Keratinocyte (primary cell): Measurements from ENCODE around the gene MX1. TPM values are rescaled to one million over a fixed set of nuclear protein-coding genes. Genes with fewer than 3 reads are reported as not detected.

Source experiments
- DNase-seq: peaks from one replicate; pipeline ENCODE4 v3.0.0-alpha.2; 2011; ENCODE audit warnings: low read depth, missing footprints, low spot score
- FAIRE-seq: peaks from 2 replicates; lab custom pipeline; 2011; peaks lifted over from hg19 to GRCh38; lab: Jason Lieb, UNC
- H2AFZ ChIP-seq: 2 replicates; pipeline ENCODE4 v1.6.0; 2012; ENCODE audit warnings: low read length, control low read depth, inconsistent platforms; ENCODE audit not compliant: control insufficient read depth
- H3K27ac ChIP-seq: 2 replicates; pipeline ENCODE4 v1.5.1; 2011; ENCODE audit warnings: low read length; ENCODE audit not compliant: control insufficient read depth, insufficient read depth
- H3K27me3 ChIP-seq: 3 replicates; pipeline ENCODE4 v1.6.0; 2011; ENCODE audit warnings: low read length; ENCODE audit not compliant: control insufficient read depth, insufficient read depth; ENCODE audit errors: extremely low read depth
- H3K36me3 ChIP-seq, 2 experiments: 2 replicates in 1 of 2; 3 replicates in 1 of 2; pipeline ENCODE4 v1.5.1; 2011; ENCODE audit warnings: low read length in 2 of 2, mild to moderate bottlenecking in 1 of 2; ENCODE audit not compliant: control insufficient read depth in 2 of 2, insufficient read depth in 2 of 2; ENCODE audit errors: extremely low read depth in 1 of 2
- H3K4me1 ChIP-seq: 3 replicates; pipeline ENCODE4 v1.5.1; 2011; ENCODE audit warnings: low read length; ENCODE audit not compliant: control insufficient read depth, insufficient read depth; ENCODE audit errors: extremely low read depth
- H3K4me2 ChIP-seq: 3 replicates; pipeline ENCODE4 v1.6.0; 2011; ENCODE audit warnings: low read depth, low read length; ENCODE audit not compliant: control insufficient read depth, insufficient read depth; ENCODE audit errors: extremely low read depth
- H3K4me3 ChIP-seq, 3 experiments: fragments of 200-600 bp in 1 of 3; sonication (generic) in 1 of 3; 2 replicates in 2 of 3; 3 replicates in 1 of 3; pipeline ENCODE4 v1.5.1; 2011 to 2016; ENCODE audit warnings: low read length in 3 of 3, mild to moderate bottlenecking in 3 of 3, control low read depth in 2 of 3, inconsistent platforms in 1 of 3, low read depth in 1 of 3, mixed read lengths in 1 of 3, mixed run types in 1 of 3, moderate library complexity in 1 of 3; ENCODE audit not compliant: control insufficient read depth in 2 of 3, insufficient read depth in 2 of 3; ENCODE audit errors: extremely low read depth in 1 of 3
- H3K79me2 ChIP-seq: 2 replicates; pipeline ENCODE4 v1.6.0; 2012; ENCODE audit warnings: low read length; ENCODE audit not compliant: control insufficient read depth, insufficient read depth
- H3K9ac ChIP-seq: 3 replicates; pipeline ENCODE4 v1.6.0; 2011; ENCODE audit warnings: low read length; ENCODE audit not compliant: control insufficient read depth, insufficient read depth; ENCODE audit errors: extremely low read depth
- H3K9me1 ChIP-seq: 3 replicates; pipeline ENCODE4 v1.6.0; 2011; ENCODE audit warnings: low read length; ENCODE audit not compliant: control insufficient read depth, insufficient read depth; ENCODE audit errors: extremely low read depth
- H3K9me3 ChIP-seq: 2 replicates; pipeline ENCODE4 v1.5.1; 2012; ENCODE audit warnings: low read depth, low read length; ENCODE audit not compliant: control insufficient read depth
- H4K20me1 ChIP-seq: 3 replicates; pipeline ENCODE4 v1.6.0; 2011; ENCODE audit warnings: low read length; ENCODE audit not compliant: control insufficient read depth, insufficient read depth; ENCODE audit errors: extremely low read depth
- CTCF ChIP-seq, 3 experiments: IDR thresholded peaks in 1 of 3; conservative IDR thresholded peaks in 1 of 3; optimal IDR thresholded peaks in 1 of 3; 2 replicates in 2 of 3; 3 replicates in 1 of 3; pipeline versions ENCODE3 to v1.5.1; 2011; ENCODE audit warnings: low read length in 3 of 3, mild to moderate bottlenecking in 3 of 3, moderate library complexity in 2 of 3, control low read depth in 1 of 3, inconsistent platforms in 1 of 3; ENCODE audit not compliant: insufficient read depth in 2 of 3; ENCODE audit errors: extremely low read depth in 1 of 3
- EZH2 ChIP-seq: IDR thresholded peaks from one replicate; pipeline ENCODE4 v1.6.1; 2012; ENCODE audit warnings: inconsistent platforms, mild to moderate bottlenecking, low read length, moderate library complexity
- dilution Hi-C: fragments of 300-500 bp; cut with MboI; formaldehyde crosslinking; loops from one replicate; pipeline ENCODE4 v1.7.0; 2020; ENCODE audit warnings: low sequenced_read_pairs; ENCODE audit not compliant: extremely low pct_ligation_motif_present
- polyA plus RNA-seq, 5 experiments: library from polyadenylated mRNA; depleted of rRNA in 3 of 5; stranded (reverse) in 3 of 5; stranded (forward) in 1 of 5; unstranded in 1 of 5; fragments of >200 nt; gene quantifications; 1 replicate in 1 of 5; 2 replicates in 3 of 5; 3 replicates in 1 of 5; pipeline versions ENCODE4 v1.2.1 to v1.2.3, GENCODE V29; 2011 to 2012; ENCODE audit warnings: missing spikeins in 2 of 5, low read depth in 1 of 5, low replicate concordance in 1 of 5

MX1 gene
- polyA plus RNA-seq, 1 donor (not counting 4 experiments of a cell fraction or from before 2014, with no cell fraction given) = 151 TPM

- no peak for FAIRE-seq
- H3K4me1 ChIP-seq = no peaks in the 10 kb centered on the region
- H3K4me3 ChIP-seq = peak within 1 kb of the TSS in 2 of 3 experiments; percentile 1 to 7
- peaks cover 55% of the 10 kb centered on the region for H3K27me3 ChIP-seq
- peak within 1 kb of the TSS; percentile 6 for H3K4me2 ChIP-seq
- H3K79me2 ChIP-seq = no peaks in the 10 kb centered on the region
- no peaks in the 10 kb centered on the region for H3K36me3 ChIP-seq
- H2AFZ ChIP-seq = no peak within 1 kb of the TSS
- TF ChIP-seq CTCF (optimal IDR thresholded peaks at IDR 0.05 in 1 of 3, IDR thresholded peaks at IDR 0.05 in 1 of 3, conservative IDR thresholded peaks at IDR 0.05 in 1 of 3; ENCODE audit: extremely low read depth in 1 of 3, insufficient read depth in 2 of 3, low read length in 3 of 3) (no peak), EZH2 (peak; percentile 97)
- peaks cover 2% of the 10 kb centered on the region for H4K20me1 ChIP-seq
- no peak within 1 kb of the TSS for H3K9ac ChIP-seq
- no peak for DNase-seq
- no peaks in the 10 kb centered on the region for H3K9me3 ChIP-seq
- no peak within 1 kb of the TSS for H3K27ac ChIP-seq
- dilution Hi-C loops = no loop called here
- no peaks in the 10 kb centered on the region for H3K9me1 ChIP-seq
Observed at GRCh38 chr21:41507521-41508414, 81.7 kb downstream of the MX1 start, which contains the start of gene TMPRSS2. TMPRSS2 (minus strand) TSS chr21:41508158; CDS start chr21:41498133, 10,025 bp downstream.

GRCh38 chr21:41508415-41509144 lies 82.5 kb downstream of the MX1 start:
- Histone ChIP-seq H3K27me3 (peaks cover 55% of the 10 kb centered on the region), H2AFZ (no peak overlapping the region), H3K27ac (no peak overlapping the region), H3K4me3 (no peak overlapping the region), H3K36me3 (no peaks in the 10 kb centered on the region), H3K4me1 (no peaks in the 10 kb centered on the region), H3K4me2 (no peak overlapping the region), H3K9me1 (no peaks in the 10 kb centered on the region), H3K9ac (no peak overlapping the region), H3K9me3 (no peaks in the 10 kb centered on the region), H3K79me2 (no peaks in the 10 kb centered on the region), H4K20me1 (peaks cover 2% of the 10 kb centered on the region)
- dilution Hi-C loops = no loop called here
- peak; percentile 78 for TF ChIP-seq EZH2
- no peak for TF ChIP-seq CTCF (optimal IDR thresholded peaks at IDR 0.05 in 1 of 3, IDR thresholded peaks at IDR 0.05 in 1 of 3, conservative IDR thresholded peaks at IDR 0.05 in 1 of 3; ENCODE audit: extremely low read depth in 1 of 3, insufficient read depth in 2 of 3, low read length in 3 of 3)
- FAIRE-seq (no peak), DNase-seq (no peak)

Other genes starting within 250 kb of the MX1 start
- not detected in 3 replicates for gene FAM3B, start 109.4 kb upstream of the MX1 start, polyA plus RNA-seq
- 6.8 to 11.0 TPM (median 7.1 TPM) in 3 replicates for gene MX2, start 64.2 kb upstream of the MX1 start, polyA plus RNA-seq
- not detected in 3 replicates for gene TMPRSS2, start 81.9 kb downstream of the MX1 start, polyA plus RNA-seq